ENCODE results near the gene LRRC9.

The LRRC9 gene

DNA sequence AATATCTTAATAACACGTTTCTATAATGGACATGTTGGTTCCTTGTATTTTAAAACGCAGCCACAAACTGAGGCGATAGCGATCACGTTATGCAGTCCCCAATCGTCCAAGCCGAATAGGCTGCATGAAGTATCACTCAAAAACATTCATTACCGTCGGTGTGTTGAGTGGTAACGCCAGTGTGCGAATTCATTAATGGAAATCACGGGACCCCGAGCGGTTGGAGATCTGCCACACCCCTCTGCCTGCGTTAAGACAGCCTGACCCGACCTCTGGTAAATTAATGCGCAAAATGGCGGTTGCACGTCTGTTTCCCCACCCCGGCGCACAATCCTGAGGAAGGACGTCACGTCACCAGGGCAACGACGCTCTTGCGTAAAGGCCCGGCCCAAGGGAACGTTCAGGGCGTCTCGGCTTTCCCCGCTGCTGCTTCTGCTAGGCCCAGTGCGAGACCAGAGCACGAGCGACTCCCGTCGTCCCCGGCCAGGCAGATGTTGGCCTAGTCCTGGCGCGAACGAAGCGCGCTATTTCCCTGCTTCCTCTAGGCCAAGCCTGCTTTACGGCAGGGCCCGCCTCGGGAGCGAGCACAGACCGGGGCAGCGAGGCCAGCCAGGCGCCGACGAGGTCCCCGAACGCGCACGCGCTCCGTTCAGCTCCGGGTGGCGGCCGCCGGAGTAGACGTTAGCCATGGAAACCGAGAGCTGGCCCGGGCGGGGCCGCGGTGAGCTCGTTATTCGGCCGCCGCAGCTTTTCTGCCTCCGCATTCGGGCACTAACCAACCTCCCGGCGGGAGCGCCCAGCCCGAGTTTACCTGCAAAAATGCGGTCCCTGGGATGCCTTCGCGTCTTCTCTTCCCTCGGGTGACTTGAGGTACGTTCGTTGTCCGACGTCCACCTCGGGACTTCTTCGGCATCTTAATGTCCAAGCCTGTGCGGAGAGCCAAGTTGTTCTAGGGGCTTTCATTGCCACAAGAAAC lies 171.9 kb downstream of the LRRC9 start, which contains the start of gene PCNX4:
PCNX4 (plus strand) TSS at position 374 of the 976 bp plus-strand sequence. CDS start 15,716 bp downstream, outside the sequence.
- H3K9me3 ChIP-seq (ENCODE audit: severe bottlenecking), result no peaks in the 10 kb centered on the region
- peak; percentile 98 for DNase-seq
- H3K4me3 ChIP-seq (ENCODE audit: low read depth, low read length), result peak within 1 kb of the TSS; percentile 100
- TF ChIP-seq, protein P1, sequence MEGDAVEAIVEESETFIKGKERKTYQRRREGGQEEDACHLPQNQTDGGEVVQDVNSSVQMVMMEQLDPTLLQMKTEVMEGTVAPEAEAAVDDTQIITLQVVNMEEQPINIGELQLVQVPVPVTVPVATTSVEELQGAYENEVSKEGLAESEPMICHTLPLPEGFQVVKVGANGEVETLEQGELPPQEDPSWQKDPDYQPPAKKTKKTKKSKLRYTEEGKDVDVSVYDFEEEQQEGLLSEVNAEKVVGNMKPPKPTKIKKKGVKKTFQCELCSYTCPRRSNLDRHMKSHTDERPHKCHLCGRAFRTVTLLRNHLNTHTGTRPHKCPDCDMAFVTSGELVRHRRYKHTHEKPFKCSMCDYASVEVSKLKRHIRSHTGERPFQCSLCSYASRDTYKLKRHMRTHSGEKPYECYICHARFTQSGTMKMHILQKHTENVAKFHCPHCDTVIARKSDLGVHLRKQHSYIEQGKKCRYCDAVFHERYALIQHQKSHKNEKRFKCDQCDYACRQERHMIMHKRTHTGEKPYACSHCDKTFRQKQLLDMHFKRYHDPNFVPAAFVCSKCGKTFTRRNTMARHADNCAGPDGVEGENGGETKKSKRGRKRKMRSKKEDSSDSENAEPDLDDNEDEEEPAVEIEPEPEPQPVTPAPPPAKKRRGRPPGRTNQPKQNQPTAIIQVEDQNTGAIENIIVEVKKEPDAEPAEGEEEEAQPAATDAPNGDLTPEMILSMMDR (IDR thresholded peaks at IDR 0.05; ENCODE audit: low read depth, low read length), result no peak
- no peaks in the 10 kb centered on the region for H3K27me3 ChIP-seq (ENCODE audit: insufficient read depth, low read depth, severe bottlenecking)
- H3K36me3 ChIP-seq, result peaks cover 5% of the 10 kb centered on the region
- H3K27ac ChIP-seq, result peak within 1 kb of the TSS; percentile 93

DNA sequence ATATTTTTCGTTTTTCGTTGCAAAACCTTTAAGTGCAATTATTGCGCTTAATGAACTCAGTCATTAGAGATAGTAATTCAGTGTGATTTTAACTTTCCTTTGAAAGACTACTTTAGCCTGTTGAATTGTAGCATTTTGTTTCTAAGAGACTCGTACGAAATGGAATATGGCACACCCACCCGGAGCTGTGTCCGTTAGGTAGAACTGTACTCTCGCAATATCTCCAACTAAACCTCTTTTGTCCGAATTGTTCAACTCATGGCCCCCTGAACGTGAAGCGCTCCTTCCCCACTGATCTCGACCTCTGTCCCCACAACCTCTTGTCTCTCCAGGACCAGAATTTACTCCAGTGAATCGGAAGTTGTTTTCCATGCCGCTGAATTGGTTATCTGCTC lies 172.6 kb downstream of the LRRC9 start:
- DNase-seq, result no peak
- H3K36me3 ChIP-seq, result peaks cover 10% of the 10 kb centered on the region

DNA sequence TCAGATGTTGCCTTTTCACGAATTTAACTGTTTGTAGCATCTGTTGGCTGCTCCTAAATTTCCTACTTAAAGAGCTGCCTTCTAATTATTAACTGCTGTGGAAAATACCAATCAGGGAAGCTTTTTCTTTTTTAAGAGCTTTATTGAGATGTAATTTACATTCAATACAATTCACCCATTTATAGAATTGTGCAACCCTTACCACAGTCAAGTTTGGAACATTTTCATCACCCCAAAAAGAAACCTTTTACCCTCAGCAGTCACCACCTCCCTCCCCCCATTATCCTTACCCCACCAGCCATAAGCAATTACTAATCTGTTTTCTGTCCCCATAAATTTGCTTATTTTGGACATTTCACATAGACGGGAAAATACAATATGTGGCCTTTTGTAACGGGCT lies 173.1 kb downstream of the LRRC9 start:
- peaks cover 16% of the 10 kb centered on the region for H3K36me3 ChIP-seq
- DNase-seq, result no peak
- H3K27ac ChIP-seq, result peak overlapping the region; percentile 93

More for the DNA sequence above, 172.6 kb downstream of the LRRC9 start:
- H3K27me3 ChIP-seq (ENCODE audit: insufficient read depth, low read depth, severe bottlenecking), result no peaks in the 10 kb centered on the region
- peak overlapping the region; percentile 100 for H3K4me3 ChIP-seq (ENCODE audit: low read depth, low read length)
- no peaks in the 10 kb centered on the region for H3K9me3 ChIP-seq (ENCODE audit: severe bottlenecking)
- TF ChIP-seq, protein P1 (IDR thresholded peaks at IDR 0.05; ENCODE audit: low read depth, low read length), result no peak
- peak overlapping the region; percentile 93 for H3K27ac ChIP-seq

DNA sequence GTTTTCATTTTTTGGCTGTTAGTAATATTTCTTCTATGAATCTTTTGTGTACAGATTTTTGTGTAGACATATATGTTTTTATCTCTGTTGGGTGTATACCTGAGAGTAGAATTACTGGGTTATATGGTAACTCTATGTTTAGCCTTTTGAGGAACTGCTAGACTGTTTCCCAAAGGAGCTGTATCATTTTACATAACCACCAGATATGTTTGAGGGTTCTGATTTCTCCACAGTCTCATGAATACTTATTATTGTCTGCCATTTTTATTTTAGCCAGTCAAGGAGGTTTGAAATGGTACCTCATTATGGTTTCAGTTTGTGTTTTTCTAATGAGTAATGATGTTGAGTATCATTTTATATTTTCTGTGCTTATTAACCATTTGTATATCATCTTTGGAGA lies 173.7 kb downstream of the LRRC9 start:
- Histone ChIP-seq H3K27me3 (ENCODE audit: insufficient read depth, low read depth, severe bottlenecking) (no peaks in the 10 kb centered on the region), H3K27ac (no peak overlapping the region), H3K9me3 (ENCODE audit: severe bottlenecking) (no peaks in the 10 kb centered on the region), H3K36me3 (peaks cover 19% of the 10 kb centered on the region), H3K4me3 (ENCODE audit: low read depth, low read length) (peak overlapping the region; percentile 100)
- TF ChIP-seq, protein P1 (IDR thresholded peaks at IDR 0.05; ENCODE audit: low read depth, low read length), result no peak
- no peak for DNase-seq

More for the DNA sequence above, 173.1 kb downstream of the LRRC9 start:
- H3K27me3 ChIP-seq (ENCODE audit: insufficient read depth, low read depth, severe bottlenecking), result no peaks in the 10 kb centered on the region
- TF ChIP-seq, protein P1 (IDR thresholded peaks at IDR 0.05; ENCODE audit: low read depth, low read length), result no peak
- H3K4me3 ChIP-seq (ENCODE audit: low read depth, low read length), result peak overlapping the region; percentile 100
- H3K9me3 ChIP-seq (ENCODE audit: severe bottlenecking), result no peaks in the 10 kb centered on the region

DNA sequence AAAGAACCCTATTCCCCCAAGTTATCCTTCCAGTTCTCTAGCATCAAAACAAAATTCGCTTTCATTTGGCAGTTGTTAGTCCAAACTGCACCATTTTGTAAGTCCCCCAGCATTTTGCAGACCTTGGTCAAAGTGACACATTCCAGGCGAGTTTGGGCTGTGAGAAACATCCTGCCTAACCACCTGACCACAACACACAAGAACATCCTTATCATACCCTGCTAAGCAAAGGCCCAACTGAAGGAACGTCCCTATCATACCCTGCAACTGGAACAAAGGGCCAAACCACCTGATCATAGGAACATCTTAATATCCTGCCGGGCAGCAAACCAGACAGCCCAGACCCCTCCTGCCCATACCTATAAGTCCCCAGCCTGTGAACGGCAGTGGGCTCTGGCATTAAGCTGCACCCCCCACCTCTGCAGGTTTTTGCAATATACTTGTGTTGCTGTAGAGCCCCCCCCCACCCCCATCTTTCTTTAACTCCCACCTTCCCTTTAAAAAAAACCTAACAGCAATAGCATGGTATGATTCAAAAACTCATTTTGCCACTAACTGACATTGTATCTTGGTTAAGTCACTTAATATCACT lies 174.5 kb downstream of the LRRC9 start:
- no peaks in the 10 kb centered on the region for H3K27me3 ChIP-seq (ENCODE audit: insufficient read depth, low read depth, severe bottlenecking)
- no peak for DNase-seq
- no peaks in the 10 kb centered on the region for H3K9me3 ChIP-seq (ENCODE audit: severe bottlenecking)
- no peak overlapping the region for H3K4me3 ChIP-seq (ENCODE audit: low read depth, low read length)
- TF ChIP-seq, protein P1 (IDR thresholded peaks at IDR 0.05; ENCODE audit: low read depth, low read length), result no peak
- H3K36me3 ChIP-seq, result peaks cover 19% of the 10 kb centered on the region
- H3K27ac ChIP-seq, result no peak overlapping the region

Data from WERI-Rb-1 (cell line).